ENCODE results near the gene ZWILCH. TPM values are rescaled to one million over a fixed set of nuclear protein-coding genes. Genes with fewer than 3 reads are reported as not detected.

ZWILCH gene
- total RNA-seq, 1 experiment from 2014 or later = 39.9 TPM

DNA sequence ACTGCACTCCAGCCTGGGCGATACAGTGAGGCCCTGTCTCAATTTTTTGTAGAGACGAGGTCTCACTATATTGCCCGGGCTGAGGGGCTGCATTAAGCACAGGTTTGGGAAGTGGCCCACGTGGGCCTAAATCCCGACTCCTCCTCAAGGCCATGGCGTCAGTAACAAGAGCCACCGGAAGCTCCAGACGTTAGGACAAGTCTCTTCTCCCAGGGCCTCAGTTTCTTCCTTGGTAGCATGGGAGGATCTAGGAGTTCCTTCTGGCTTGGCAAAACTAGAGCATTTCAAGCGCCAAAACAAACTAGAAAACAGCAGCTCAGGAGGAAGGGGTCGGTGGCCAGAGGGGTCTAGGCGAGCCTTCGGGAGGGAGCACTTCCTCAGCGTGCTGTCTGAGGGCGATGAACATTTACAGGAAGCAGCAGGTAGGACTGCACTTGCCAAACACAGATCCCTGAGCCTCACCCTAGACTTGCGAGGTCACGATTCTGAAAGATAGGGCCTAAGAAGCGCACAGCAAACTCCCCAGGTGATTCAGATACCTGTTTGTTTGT lies 8.1 kb upstream of the ZWILCH start:
- POLR2A ChIA-PET = interaction anchor here (0.5 to 1.0 kb wide), 4 partner anchors 90 to 201 kb away, joined by 3 to 9 read pairs (median 6); partner anchors contain the start of gene TIPIN
- CTCF ChIA-PET = interaction anchor here (0.5 kb wide), 1 partner anchor 108 kb away, joined by 4 read pairs; no protein-coding TSS in a partner anchor

DNA sequence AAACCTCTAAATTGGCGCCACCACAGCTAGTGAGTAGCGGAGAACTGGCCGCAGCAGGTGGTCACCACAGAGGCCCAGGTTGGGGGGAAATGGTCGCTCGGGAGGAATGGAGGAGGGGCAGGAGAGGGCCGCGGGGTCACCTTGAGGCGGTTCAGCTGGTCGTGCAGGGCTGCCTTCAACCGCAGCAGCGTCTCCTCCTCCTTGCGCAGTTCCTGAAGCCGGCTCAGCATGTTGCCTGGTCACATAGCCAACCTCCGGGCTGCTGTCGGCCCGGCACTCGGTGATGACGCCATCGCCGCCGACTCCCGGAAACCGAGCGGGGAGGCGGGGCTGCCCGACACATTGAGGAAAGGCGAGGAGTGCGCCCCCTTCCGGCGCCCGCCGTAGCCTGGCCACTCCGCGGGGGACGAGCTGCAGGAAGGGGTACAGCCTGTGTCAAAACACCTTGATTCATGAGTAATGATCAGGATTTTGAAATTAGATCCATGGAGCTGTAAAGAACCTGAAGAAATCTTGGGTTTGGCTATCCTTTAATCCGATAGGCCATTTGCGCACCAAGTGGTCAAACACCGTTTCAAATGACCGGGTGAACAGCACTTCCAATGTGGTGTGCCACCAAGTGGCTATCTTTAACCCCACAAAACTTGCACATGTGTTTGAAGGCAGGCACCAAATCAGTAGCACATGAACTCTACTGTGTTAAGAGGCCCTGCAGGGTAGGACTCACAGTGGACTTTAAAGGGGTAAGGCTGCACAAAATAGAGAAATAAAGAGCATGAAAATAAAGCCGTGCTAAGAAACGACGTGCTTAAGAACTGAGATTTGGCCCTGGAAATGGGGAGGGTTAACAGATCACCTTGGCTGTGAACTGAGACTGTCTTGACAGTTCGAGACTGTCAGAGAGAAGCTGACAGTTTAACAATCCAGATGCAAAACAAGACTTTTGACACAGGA lies 7.3 kb upstream of the ZWILCH start, which contains the start of gene SNAPC5:
SNAPC5 (minus strand) TSS at position 261 of the 954 bp plus-strand sequence; CDS start at position 230, 31 bp downstream.
- ChIA-PET POLR2A (interaction anchor here (0.5 to 1.0 kb wide), 4 partner anchors 90 to 1716 kb away, joined by 3 to 6 read pairs (median 4); partner anchors contain the start of gene TIPIN), CTCF (interaction anchor here (0.5 to 1.1 kb wide), 3 partner anchors 14 to 161 kb away, joined by 3 to 4 read pairs (median 3); no protein-coding TSS in a partner anchor)
- no TSS peak for BruUV-seq (replicated peaks)
- intact Hi-C loops (cut with micrococcal nuclease; ENCODE audit: unreplicated experiment) (loop anchor here (5.0 kb wide), 1 partner anchor 110 kb away; the partner anchor contains the start of gene MAP2K1), in situ Hi-C loops (cut with HindIII; ENCODE audit: low pct_unique_long_range_greater_than_20kb, low sequenced_read_pairs) (no loop called here)
- H3K9me3 ChIP-seq (ENCODE audit: control insufficient read depth, insufficient read depth, low read depth, low read length) = no peaks in the 10 kb centered on the region
- ATAC-seq (peak; percentile 92), DNase-seq (ENCODE audit: low read depth, low spot score) (peak; percentile 87)
- H3K4me1 ChIP-seq (ENCODE audit: control insufficient read depth, insufficient read depth, low read length) = peaks cover 47% of the 10 kb centered on the region
- H3K36me3 ChIP-seq (ENCODE audit: control insufficient read depth, insufficient read depth, low read length) = peaks cover 46% of the 10 kb centered on the region
- peak; percentile 98 for TF ChIP-seq SIN3A (IDR thresholded peaks at IDR 0.05; ENCODE audit: borderline replicate concordance, insufficient read depth, low read depth, low read length)
- TF ChIP-seq, protein P1, sequence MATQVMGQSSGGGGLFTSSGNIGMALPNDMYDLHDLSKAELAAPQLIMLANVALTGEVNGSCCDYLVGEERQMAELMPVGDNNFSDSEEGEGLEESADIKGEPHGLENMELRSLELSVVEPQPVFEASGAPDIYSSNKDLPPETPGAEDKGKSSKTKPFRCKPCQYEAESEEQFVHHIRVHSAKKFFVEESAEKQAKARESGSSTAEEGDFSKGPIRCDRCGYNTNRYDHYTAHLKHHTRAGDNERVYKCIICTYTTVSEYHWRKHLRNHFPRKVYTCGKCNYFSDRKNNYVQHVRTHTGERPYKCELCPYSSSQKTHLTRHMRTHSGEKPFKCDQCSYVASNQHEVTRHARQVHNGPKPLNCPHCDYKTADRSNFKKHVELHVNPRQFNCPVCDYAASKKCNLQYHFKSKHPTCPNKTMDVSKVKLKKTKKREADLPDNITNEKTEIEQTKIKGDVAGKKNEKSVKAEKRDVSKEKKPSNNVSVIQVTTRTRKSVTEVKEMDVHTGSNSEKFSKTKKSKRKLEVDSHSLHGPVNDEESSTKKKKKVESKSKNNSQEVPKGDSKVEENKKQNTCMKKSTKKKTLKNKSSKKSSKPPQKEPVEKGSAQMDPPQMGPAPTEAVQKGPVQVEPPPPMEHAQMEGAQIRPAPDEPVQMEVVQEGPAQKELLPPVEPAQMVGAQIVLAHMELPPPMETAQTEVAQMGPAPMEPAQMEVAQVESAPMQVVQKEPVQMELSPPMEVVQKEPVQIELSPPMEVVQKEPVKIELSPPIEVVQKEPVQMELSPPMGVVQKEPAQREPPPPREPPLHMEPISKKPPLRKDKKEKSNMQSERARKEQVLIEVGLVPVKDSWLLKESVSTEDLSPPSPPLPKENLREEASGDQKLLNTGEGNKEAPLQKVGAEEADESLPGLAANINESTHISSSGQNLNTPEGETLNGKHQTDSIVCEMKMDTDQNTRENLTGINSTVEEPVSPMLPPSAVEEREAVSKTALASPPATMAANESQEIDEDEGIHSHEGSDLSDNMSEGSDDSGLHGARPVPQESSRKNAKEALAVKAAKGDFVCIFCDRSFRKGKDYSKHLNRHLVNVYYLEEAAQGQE (IDR thresholded peaks at IDR 0.05; ENCODE audit: insufficient read depth in 1 of 2, low read depth in 2 of 2, low read length in 1 of 2) = no peak
- peak; percentile 97 for TF ChIP-seq POLR2AphosphoS5 (IDR thresholded peaks at IDR 0.05; ENCODE audit: low read depth, low read length)
- TF ChIP-seq, protein P2, sequence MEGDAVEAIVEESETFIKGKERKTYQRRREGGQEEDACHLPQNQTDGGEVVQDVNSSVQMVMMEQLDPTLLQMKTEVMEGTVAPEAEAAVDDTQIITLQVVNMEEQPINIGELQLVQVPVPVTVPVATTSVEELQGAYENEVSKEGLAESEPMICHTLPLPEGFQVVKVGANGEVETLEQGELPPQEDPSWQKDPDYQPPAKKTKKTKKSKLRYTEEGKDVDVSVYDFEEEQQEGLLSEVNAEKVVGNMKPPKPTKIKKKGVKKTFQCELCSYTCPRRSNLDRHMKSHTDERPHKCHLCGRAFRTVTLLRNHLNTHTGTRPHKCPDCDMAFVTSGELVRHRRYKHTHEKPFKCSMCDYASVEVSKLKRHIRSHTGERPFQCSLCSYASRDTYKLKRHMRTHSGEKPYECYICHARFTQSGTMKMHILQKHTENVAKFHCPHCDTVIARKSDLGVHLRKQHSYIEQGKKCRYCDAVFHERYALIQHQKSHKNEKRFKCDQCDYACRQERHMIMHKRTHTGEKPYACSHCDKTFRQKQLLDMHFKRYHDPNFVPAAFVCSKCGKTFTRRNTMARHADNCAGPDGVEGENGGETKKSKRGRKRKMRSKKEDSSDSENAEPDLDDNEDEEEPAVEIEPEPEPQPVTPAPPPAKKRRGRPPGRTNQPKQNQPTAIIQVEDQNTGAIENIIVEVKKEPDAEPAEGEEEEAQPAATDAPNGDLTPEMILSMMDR (IDR thresholded peaks at IDR 0.05) = peak; percentile 99
- TF ChIP-seq TCF7L2 (IDR thresholded peaks at IDR 0.05; ENCODE audit: low read depth, low read length) = peak; percentile 61
- H3K27me3 ChIP-seq (ENCODE audit: control insufficient read depth, insufficient read depth, low read length) = no peaks in the 10 kb centered on the region
- peak within 1 kb of the TSS; percentile 76 to 99 for H3K4me3 ChIP-seq (ENCODE audit: low read depth in 2 of 2, low read length in 2 of 2)
- H3K27ac ChIP-seq (ENCODE audit: low read length) = peak within 1 kb of the TSS; percentile 93

More for the DNA sequence above, 8.1 kb upstream of the ZWILCH start:
- peak overlapping the region; percentile 93 for H3K27ac ChIP-seq (ENCODE audit: low read length)
- DNase-seq (ENCODE audit: low read depth, low spot score) = no peak
- TF ChIP-seq SIN3A (IDR thresholded peaks at IDR 0.05; ENCODE audit: borderline replicate concordance, insufficient read depth, low read depth, low read length) (no peak), POLR2AphosphoS5 (IDR thresholded peaks at IDR 0.05; ENCODE audit: low read depth, low read length) (no peak), TCF7L2 (IDR thresholded peaks at IDR 0.05; ENCODE audit: low read depth, low read length) (no peak)
- TF ChIP-seq, protein P2 (IDR thresholded peaks at IDR 0.05) = no peak
- TF ChIP-seq, protein P1 (IDR thresholded peaks at IDR 0.05; ENCODE audit: insufficient read depth in 1 of 2, low read depth in 2 of 2, low read length in 1 of 2) = no peak
- H3K4me1 ChIP-seq (ENCODE audit: control insufficient read depth, insufficient read depth, low read length) = peaks cover 41% of the 10 kb centered on the region
- no TSS peak for BruUV-seq (replicated peaks)
- no peaks in the 10 kb centered on the region for H3K9me3 ChIP-seq (ENCODE audit: control insufficient read depth, insufficient read depth, low read depth, low read length)
- peak; percentile 30 for ATAC-seq
- no peaks in the 10 kb centered on the region for H3K27me3 ChIP-seq (ENCODE audit: control insufficient read depth, insufficient read depth, low read length)
- intact Hi-C loops (cut with micrococcal nuclease; ENCODE audit: unreplicated experiment) = loop anchor here (5.0 kb wide), 1 partner anchor 110 kb away; the partner anchor contains the start of gene MAP2K1
- H3K4me3 ChIP-seq (ENCODE audit: low read depth in 2 of 2, low read length in 2 of 2) = peak overlapping the region; percentile 76 to 99
- in situ Hi-C loops (cut with HindIII; ENCODE audit: low pct_unique_long_range_greater_than_20kb, low sequenced_read_pairs) = no loop called here
- H3K36me3 ChIP-seq (ENCODE audit: control insufficient read depth, insufficient read depth, low read length) = peaks cover 45% of the 10 kb centered on the region
